GM15510 (cell line): Measurements from ENCODE around the gene PATE2.

Source experiments
- POLR2A ChIP-seq: IDR thresholded peaks from 3 replicates; pipeline ENCODE4 v1.6.1; 2011; ENCODE audit warnings: borderline replicate concordance; ENCODE audit not compliant: insufficient read length; ENCODE audit errors: extremely low read depth

Gene PATE2

DNA sequence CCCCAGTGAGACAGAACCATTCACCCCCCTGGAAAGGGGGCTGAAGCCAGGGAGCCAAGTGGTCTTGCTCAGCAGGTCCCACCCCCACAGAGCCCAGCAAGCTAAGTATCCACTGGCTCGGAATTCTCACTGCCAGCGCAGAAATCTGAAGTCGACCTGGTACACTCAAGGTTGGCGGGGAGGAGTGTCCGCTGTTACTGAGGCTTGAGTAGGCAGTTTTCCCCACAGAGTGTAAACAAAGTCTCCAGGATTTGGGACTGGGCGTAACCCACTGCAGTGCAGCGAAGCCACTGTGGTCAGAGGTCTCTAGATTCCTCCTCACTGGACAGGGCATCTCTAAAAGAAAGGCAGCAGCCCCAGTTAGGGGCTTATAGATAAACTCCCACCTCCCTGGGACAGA is 22.6 kb downstream of the PATE2 start:
- no peak for TF ChIP-seq POLR2A

DNA sequence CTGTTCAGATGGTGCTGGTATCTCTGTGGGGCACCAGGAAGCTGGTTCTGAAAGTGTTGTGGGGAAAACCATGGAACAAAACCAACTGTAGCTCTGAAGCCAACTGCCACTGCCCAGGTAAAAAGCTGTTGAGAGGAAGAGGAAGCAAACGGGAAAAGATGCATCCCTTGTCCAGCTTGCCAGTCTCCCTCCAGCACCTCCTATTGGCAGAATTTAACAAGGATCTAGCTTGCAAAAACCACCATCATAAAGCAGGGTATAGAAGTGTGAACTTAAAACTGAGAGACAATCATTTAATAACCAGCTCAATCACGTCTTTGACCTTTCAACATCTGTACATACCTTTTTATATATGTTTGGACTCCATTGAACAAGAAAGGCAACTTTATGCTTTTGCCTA is 28.0 kb downstream of the PATE2 start:
- TF ChIP-seq POLR2A = no peak

DNA sequence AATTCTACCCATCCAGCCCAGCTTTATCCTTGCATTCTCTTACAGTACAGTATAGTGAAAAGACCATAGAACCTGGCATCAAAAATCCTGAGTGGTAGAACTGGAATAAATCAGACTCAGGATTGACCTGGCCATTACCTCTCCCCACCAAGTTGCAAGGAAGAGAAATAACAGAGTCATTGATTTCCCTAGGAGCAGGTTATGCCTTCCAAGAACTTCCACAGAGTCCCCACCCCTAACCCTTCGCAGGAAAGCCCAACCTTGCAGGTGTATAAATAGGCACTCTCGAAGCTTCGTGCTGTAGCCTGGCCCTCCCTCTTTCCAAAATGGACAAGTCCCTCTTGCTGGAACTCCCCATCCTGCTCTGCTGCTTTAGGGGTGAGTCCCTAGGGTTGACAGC is 32.6 kb downstream of the PATE2 start, which contains the start of gene PATE1:
Gene PATE1, plus strand, starts transcription at position 301 of the 400 bp plus-strand sequence. Its CDS starts 26 bp downstream, at position 327.
- no peak for TF ChIP-seq POLR2A

DNA sequence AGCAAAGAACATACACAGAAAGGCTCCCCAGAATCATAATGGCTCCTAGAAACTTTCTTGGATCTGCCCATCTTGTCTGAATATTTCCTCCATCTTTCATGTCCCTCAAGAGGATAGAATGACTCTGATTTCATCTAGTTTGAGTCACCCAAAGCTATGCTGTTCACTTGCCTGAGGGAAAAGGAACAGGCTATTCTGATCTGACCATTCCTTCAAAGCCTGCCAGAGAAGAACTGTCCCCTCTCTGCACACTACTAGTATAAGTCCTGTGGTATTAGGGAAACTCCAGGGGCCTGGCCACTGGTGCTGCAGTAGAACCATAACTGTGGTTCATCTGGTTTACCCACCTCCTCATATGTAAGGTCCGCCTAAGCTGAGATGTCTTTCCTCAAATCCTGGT is 34.9 kb downstream of the PATE2 start:
- no peak for TF ChIP-seq POLR2A

DNA sequence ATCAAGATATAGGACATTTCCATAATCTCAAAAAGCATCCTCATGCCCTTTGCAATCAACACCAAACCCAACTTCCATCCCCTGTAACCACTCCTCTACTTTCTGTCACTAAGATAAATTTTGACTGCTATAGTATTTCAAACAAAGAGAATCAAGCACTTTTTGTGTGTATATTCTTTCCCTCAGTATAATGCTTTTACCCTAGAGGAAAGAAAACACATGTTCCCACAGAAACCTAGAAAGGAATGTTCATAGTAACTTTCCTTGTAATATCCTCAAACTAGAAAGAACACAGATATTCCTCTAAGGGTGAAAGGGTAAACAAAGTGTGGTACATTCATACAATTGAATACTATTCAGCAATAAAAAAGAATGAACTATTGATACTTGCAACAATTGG is 38.0 kb downstream of the PATE2 start:
- TF ChIP-seq POLR2A = no peak

DNA sequence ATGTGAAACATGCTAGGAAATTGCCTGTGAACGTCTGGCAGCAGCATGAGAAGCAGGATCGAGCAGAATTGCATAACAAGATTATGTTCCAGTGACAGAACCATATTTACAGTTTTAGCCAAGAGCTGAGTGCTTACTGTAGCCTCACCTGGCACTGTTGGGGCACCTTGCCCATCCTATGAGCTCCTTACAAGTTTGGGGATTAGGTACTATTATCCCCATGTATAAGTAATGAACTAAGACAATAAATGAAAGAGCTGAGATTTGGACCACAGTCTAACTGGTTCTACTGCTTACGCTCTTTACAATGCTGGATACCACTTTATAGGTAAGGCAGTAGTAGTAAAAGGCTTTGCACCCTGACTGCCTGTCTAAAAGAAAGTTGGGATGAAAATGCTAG is 49.7 kb downstream of the PATE2 start:
- no peak for TF ChIP-seq POLR2A
